ENCODE measurements around the gene L2HGDH.
"Not testable (repeated sequence)": the region's sequence is repeated elsewhere in the genome, so short reads cannot be mapped to it uniquely, and the experiment has no call there.

The L2HGDH gene

GRCh38 chr14:50339178-50339804, 27.3 kb upstream of the L2HGDH start:
- no peak for DNase-seq

- no peak for DNase-seq
These were observed 26.6 kb upstream of the L2HGDH start for GRCh38 chr14:50338587-50338986.

DNA sequence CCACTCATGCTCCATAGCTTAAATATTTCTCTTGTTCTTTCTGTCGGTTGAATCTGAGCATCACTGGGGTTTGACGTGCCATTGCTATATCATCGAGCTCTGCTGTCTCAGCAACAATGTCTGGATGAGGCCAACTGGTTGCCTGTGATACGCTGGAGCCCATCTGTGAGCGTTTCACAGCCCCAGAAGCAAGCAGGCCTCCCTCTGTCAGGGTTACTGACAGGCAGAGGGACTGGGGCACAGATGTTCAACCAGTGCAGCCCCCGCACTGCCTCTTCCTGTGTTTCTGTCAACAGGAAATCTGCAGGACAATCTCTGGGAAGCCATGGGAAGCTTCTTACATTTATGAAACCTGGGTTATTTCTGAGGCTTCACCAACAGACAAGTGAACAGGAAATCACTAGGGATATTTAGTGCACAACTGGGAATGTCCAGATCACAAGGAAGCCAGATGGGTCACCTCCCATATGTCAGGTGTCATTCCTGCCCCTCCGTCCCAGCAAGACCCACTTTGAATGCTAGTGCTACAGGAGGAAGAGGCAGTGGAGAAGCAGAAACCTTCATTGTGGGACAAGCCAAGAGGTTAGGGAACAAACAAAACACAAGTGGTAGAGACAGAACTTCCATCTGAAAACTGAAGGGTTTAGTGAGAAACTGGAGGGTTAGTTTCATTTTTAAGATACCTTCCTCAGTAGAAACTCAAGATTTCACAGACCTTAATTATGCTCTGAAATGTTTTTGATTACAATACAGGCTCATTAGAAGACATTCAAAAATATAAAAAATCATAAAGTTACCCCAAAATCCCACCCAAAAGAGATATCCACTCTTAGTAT, 24.2 kb upstream of the L2HGDH start:
- DNase-seq, result no peak

- DNase-seq, result no peak
These were observed 23.4 kb upstream of the L2HGDH start for GRCh38 chr14:50335389-50335788.

DNA sequence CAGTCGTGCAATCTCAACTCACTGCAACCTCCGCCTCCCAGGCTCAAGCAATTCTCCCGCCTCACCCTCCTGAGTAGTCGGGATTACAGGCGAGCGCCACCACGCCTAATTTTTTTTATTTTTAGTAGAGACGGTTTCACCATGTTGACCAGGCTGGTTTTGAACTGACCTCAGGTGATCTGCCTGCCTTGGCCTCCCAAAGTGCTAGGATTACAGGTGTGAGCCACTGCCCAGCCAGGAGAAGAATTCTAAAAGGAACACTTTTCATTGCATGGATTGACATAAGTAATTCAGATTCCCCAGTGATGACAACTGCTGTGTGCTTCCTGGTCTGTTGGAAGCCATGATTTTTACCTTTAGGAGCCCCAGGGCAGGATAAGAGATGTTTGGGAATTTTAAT, 22.2 kb upstream of the L2HGDH start:
- no peak for DNase-seq

DNA sequence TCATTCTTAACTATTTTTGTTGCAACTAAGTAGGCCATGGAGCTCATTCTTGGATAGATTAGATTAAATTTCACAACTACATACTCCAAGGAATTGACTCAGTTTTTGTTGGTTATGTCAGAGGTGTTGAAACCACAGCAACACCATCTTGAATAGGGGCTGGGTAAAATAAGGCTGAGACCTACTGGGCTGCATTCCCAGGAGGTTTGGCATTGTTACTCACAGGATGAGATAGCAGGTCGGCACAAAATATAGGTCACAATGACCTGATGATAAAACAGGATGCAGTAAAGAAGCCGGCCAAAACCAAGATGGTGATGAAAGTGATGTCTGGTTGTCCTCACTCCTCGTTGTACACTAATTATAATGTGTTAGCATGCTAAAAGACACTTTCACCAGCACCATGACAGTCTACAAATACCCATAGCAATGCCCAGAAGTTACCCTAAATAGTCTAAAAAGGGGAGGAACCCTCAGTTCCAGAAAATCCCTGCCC, 21.0 kb upstream of the L2HGDH start:
- DNase-seq, result no peak

DNA sequence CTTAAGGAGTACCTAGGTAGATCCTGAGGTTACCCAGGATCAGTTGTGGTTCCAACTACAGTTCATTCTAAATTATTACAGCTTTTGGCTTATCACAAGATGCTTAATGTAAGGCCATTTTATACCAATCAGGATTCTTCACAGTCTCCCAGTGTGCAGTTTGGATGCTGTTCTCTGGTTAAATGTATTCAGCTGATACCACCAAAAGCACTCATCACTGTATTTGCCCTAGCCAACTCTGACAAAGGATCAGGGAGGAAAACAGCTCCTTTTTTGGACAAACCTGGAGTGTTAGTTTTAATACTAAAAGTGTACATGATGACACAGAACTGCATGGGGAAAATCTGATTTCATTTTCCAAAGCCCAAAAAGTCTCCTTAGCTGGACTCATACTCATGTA, 19.6 kb upstream of the L2HGDH start:
- DNase-seq, result no peak

- DNase-seq, result peak; percentile 52
These were observed 9.1 kb upstream of the L2HGDH start for GRCh38 chr14:50321009-50321660.

DNA sequence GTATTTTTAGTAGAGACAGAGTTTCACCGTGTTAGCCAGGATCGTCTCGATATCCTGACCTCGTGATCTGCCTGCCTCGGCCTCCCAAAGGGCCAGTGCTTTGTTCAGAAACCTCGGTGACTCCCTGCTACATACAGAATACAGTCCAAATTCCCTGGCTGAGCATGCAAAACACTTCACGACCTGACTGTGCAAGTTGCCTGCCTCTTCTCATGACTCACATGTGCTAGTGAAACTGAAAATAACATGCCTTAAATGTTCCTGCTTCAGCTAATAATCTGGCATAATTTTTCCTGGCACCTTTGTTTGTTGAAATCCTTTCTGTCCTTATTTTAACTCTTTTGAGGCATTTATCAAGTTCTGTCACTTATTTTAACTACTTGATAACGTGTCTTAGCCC, 8.3 kb upstream of the L2HGDH start:
- DNase-seq, result no peak

- no peak for DNase-seq
These were observed 7.7 kb upstream of the L2HGDH start for GRCh38 chr14:50319721-50320120.

- no peak for DNase-seq
These were observed 7.3 kb upstream of the L2HGDH start for GRCh38 chr14:50319293-50319692.

- no peak for DNase-seq
These were observed 6.1 kb upstream of the L2HGDH start for GRCh38 chr14:50318031-50318626.

DNA sequence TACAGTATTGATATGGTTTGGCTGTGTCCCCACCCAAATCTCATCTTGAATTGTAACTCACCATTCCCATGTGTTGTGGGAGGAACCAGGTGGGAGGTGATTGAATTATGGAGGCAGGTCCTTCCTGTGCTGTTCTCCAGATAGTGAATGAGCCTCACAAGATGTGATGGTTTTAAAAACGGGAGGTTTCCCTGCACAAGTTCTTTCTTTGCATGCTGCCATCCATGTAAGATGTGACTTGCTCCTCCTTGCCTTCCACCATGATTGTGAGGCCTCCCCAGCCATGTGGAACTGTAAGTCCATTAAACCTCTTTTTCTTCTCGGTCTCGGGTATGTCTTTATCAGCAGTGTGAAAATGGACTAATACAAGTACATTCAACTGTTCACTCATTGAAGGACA, 2.1 kb upstream of the L2HGDH start:
- DNase-seq, result not testable (repeated sequence)

DNA sequence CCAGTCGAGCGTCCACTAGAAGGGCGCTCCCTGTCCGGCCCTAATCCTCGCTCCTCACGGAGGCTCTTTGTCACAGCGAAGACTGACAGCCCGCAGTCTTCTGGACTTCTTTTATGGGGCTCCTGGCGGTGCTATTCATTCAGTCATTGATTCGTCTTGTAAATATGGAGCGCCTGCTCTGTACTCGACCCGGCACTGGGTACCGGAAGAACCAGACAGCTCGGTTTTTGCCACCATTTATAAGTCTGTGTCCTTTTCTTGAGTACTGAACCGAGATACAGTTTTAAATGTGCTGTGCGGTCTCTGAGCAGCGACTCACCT, 665 bp upstream of the L2HGDH start:
- DNase-seq, result no peak

DNA sequence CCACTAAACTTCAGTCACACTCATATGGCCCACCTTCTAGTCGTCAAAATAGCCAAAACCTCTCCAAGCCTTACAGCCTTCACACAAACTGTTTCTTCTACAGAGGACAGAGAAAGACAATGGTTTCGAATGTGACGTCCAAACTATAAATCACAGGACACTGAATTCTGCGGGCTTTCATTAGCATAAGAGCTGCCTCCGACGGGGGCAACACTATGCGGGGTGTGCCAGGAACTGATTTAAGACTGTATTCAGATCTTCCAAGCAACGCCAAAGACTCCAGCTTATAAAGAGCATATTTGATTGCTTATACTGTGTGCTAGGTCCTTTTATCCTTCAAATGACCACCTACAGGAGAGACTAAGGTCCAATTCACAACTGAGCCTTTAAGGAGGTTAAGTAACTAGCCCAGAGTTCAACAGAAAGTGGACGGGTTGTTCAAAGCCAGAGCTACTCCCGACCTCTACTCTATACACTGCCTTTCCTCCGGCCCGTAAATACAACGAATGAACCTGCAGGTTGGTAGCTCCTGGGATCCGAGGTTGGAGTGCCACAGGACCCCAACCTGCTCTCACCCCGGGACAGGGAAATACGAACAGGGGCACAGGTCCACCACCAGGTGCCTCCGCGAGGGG, 575 bp downstream of the L2HGDH start:
- no peak for DNase-seq

DNA sequence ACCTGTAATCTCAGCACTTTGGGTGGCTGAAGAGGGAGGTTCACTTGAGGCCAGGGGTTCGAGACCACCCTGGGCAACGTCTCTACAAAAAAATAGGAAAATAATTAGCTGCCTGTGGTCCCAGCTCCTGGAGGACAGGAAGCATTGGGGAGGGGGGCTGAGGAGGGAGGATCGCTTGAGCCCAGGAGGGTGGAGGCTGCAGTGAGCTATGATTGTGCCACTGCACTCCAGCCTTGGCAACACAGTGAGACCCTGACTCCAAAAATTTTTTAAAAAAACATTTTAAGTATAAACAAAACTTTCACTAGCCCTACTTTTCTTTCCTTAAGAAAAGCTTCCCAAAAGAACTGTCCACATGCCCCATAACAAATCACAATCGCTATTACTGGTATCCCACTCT, 1.6 kb downstream of the L2HGDH start:
- no peak for DNase-seq

DNA sequence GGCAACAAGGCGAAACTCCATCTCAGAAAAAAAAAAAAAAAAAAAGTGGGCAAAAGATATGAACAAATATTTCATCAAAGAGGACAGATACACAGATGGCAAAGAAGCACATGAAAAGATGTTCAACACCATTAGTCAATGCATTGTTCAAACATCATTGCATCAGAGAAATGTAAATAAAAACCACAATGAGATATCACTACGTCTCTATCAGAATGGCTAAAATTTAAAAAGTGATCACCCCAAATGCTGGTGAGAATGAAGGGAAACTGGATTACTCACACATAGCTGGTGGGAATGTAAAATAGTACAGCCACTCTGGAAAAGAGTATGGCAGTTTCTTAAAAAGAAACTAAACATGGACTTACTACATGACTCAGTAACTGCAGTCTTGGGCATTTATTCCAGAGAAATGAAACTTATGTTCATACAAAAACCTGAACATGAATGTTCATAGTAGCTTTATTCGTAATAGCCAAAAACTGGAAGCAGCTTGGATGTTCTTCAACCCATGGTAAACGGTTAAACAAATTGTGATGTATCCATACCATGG, 3.6 kb downstream of the L2HGDH start:
- DNase-seq, result no peak

DNA sequence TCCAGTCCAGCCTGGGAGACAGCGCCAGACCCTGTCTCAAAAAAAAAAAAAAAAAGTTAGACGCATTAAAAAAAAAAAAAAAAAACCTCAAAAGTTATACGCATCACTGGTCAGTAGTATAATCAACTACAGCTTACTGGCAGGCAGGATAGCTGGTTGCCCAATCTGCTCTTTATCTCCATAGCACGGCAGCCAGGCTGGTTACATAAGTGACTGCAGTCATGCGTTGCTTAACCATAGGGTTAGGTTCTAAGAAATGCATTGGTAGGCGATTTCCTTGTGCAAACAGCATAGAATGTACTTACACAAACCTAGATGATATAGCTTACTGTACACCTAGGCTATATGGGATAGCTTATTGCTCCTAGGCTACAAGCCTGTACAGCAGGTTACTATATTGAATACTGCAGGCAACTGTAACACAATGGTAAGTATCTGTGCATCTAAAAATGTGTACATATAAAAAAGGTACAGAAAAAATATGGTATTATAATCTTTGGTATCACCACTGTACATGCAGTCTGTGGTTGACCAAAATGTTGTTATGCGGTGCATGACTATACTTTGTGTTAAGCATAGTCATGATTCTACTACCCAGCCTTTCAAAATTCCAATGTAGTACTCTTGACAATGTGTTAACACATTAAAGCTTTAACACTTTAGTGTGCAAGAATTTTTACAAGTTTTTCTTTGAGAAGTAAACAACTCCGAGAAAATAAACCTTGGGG, 8.1 kb downstream of the L2HGDH start:
- DNase-seq, result no peak

- no peak for DNase-seq
These were observed 10.1 kb downstream of the L2HGDH start for GRCh38 chr14:50301914-50302313.

DNA sequence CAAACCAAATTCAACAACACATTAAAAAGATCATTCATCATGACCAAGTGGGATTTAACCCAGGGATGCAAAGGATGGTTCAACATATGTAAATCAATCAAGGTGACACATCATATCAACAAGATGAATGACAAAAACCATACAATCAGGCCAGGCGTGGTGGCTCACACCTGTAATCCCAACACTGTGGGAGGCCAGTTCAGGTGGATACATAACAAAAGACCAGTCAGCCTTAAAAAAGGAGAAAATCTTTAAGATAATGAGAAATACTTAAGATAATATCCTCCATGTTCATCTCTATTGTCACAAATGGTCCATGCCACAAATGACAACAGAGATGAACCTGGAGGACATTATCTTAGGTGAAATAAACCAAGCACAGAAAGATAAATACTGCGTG, 12.4 kb downstream of the L2HGDH start:
- DNase-seq, result no peak

DNA sequence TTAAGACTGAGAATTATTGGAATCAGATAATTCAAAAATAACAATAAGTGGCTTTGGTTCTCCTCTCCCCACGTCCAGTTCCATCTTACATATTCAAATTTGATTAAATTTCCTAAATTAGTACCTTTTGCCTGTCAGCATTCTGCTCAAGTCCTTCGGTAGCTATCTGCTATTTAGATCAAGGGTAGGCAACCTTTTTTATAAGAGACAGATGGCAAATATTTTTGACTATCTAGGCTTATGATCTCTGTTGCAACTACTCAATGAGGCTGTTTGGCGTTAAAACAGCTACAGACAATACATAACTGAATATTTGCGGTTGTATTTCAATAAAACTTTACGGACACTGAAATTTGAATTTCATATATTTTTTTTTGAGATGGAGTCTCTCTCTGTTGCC, 21.7 kb downstream of the L2HGDH start:
- DNase-seq, result no peak

GRCh38 chr14:50288146-50288545, 23.9 kb downstream of the L2HGDH start:
- no peak for DNase-seq
